ENCODE results near the gene MT4. TPM values are rescaled to one million over a fixed set of nuclear protein-coding genes. Genes with fewer than 3 reads are reported as not detected.

Gene MT4
- total RNA-seq, 1 experiment from 2014 or later, result not detected

- no peak overlapping the region for H3K27ac Mint-ChIP-seq (ENCODE audit: unreplicated experiment)
- peaks cover 23% of the 10 kb centered on the region for H3K27me3 Mint-ChIP-seq (ENCODE audit: insufficient read depth, unreplicated experiment)
- no peaks in the 10 kb centered on the region for H3K4me1 ChIP-seq
Observed at GRCh38 chr16:56554441-56554840, 10.4 kb upstream of the MT4 start.

GRCh38 chr16:56558024-56558747 is 6.7 kb upstream of the MT4 start:
- no TSS peak for BruUV-seq (replicated peaks)

More at GRCh38 chr16:56554441-56554840, 10.4 kb upstream of the MT4 start:
- no peaks in the 10 kb centered on the region for H3K9me3 ChIP-seq
- no peaks in the 10 kb centered on the region for H3K9me3 Mint-ChIP-seq (ENCODE audit: unreplicated experiment)
- intact Hi-C loops (cut with micrococcal nuclease; ENCODE audit: unreplicated experiment), result no loop called here
- TF ChIP-seq CTCF (IDR thresholded peaks at IDR 0.05; ENCODE audit: insufficient read depth in 1 of 2, low read depth in 1 of 2, low read length in 1 of 2, severe bottlenecking in 1 of 2, unreplicated experiment in 1 of 2), result no peak
- H3K4me3 ChIP-seq (ENCODE audit: low read depth, low read length), result no peak overlapping the region
- H3K27me3 ChIP-seq (replicated peaks; ENCODE audit: control insufficient read depth, insufficient read depth, low read length), result peaks cover 1% of the 10 kb centered on the region; the same call in 1 of the 2 replicates
- H3K4me3 Mint-ChIP-seq (ENCODE audit: unreplicated experiment), result no peak overlapping the region
- H3K36me3 ChIP-seq (ENCODE audit: control insufficient read depth, insufficient read depth, low read length), result no peaks in the 10 kb centered on the region
- no peaks in the 10 kb centered on the region for H3K4me1 Mint-ChIP-seq (ENCODE audit: low read depth, unreplicated experiment)
- H3K36me3 Mint-ChIP-seq (ENCODE audit: insufficient read depth, unreplicated experiment), result no peaks in the 10 kb centered on the region
- DNase-seq, result no peak
- POLR2A ChIA-PET, result no interaction called here
- CTCF ChIA-PET, result no interaction called here
- BruUV-seq (replicated peaks), result no TSS peak

GRCh38 chr16:56559109-56559508 is 5.8 kb upstream of the MT4 start:
- Mint-ChIP-seq H3K9me3 (ENCODE audit: unreplicated experiment) (no peaks in the 10 kb centered on the region), H3K36me3 (ENCODE audit: insufficient read depth, unreplicated experiment) (no peaks in the 10 kb centered on the region), H3K4me3 (ENCODE audit: unreplicated experiment) (no peak overlapping the region), H3K27ac (ENCODE audit: unreplicated experiment) (no peak overlapping the region), H3K4me1 (ENCODE audit: low read depth, unreplicated experiment) (no peaks in the 10 kb centered on the region), H3K27me3 (ENCODE audit: insufficient read depth, unreplicated experiment) (peaks cover 15% of the 10 kb centered on the region)
- CTCF ChIA-PET, result no interaction called here
- Histone ChIP-seq H3K36me3 (ENCODE audit: control insufficient read depth, insufficient read depth, low read length) (no peaks in the 10 kb centered on the region), H3K9me3 (no peaks in the 10 kb centered on the region), H3K4me3 (ENCODE audit: low read depth, low read length) (no peak overlapping the region), H3K27me3 (replicated peaks; ENCODE audit: control insufficient read depth, insufficient read depth, low read length) (peaks cover 1% of the 10 kb centered on the region; the same call in 1 of the 2 replicates), H3K4me1 (no peaks in the 10 kb centered on the region)
- DNase-seq, result no peak
- POLR2A ChIA-PET, result no interaction called here
- no peak for TF ChIP-seq CTCF (IDR thresholded peaks at IDR 0.05; ENCODE audit: insufficient read depth in 1 of 2, low read depth in 1 of 2, low read length in 1 of 2, severe bottlenecking in 1 of 2, unreplicated experiment in 1 of 2)
- no TSS peak for BruUV-seq (replicated peaks)
- intact Hi-C loops (cut with micrococcal nuclease; ENCODE audit: unreplicated experiment), result no loop called here

More at GRCh38 chr16:56558024-56558747, 6.7 kb upstream of the MT4 start:
- Mint-ChIP-seq H3K27me3 (ENCODE audit: insufficient read depth, unreplicated experiment) (peaks cover 19% of the 10 kb centered on the region), H3K36me3 (ENCODE audit: insufficient read depth, unreplicated experiment) (no peaks in the 10 kb centered on the region), H3K9me3 (ENCODE audit: unreplicated experiment) (no peaks in the 10 kb centered on the region), H3K27ac (ENCODE audit: unreplicated experiment) (no peak overlapping the region), H3K4me3 (ENCODE audit: unreplicated experiment) (no peak overlapping the region), H3K4me1 (ENCODE audit: low read depth, unreplicated experiment) (no peaks in the 10 kb centered on the region)
- ChIA-PET POLR2A (no interaction called here), CTCF (no interaction called here)
- H3K36me3 ChIP-seq (ENCODE audit: control insufficient read depth, insufficient read depth, low read length), result no peaks in the 10 kb centered on the region
- TF ChIP-seq CTCF (IDR thresholded peaks at IDR 0.05; ENCODE audit: insufficient read depth in 1 of 2, low read depth in 1 of 2, low read length in 1 of 2, severe bottlenecking in 1 of 2, unreplicated experiment in 1 of 2), result no peak
- no peak overlapping the region for H3K4me3 ChIP-seq (ENCODE audit: low read depth, low read length)
- H3K4me1 ChIP-seq, result no peaks in the 10 kb centered on the region
- H3K9me3 ChIP-seq, result no peaks in the 10 kb centered on the region
- no peak for DNase-seq
- intact Hi-C loops (cut with micrococcal nuclease; ENCODE audit: unreplicated experiment), result no loop called here
- H3K27me3 ChIP-seq (replicated peaks; ENCODE audit: control insufficient read depth, insufficient read depth, low read length), result peaks cover 1% of the 10 kb centered on the region; the same call in 1 of the 2 replicates

Data from Caco-2 (cell line).